WTC11 (cell line): ENCODE data around the gene LBHD2. TPM values are rescaled to one million over a fixed set of nuclear protein-coding genes. Genes with fewer than 3 reads are reported as not detected.

Source experiments
- ATAC-seq: fragments of 200-7000 bp; cut with Tn5 transposase; 2 replicates; pipeline ENCODE4 v1.10.0; 2021; ENCODE audit warnings: mild to moderate bottlenecking, moderate library complexity
- CTCF ChIA-PET: fragments of 300-600 bp; sonication (Branson Sonifier 250); formaldehyde crosslinking; loops from one replicate; lab custom pipeline; 2021; ENCODE audit warnings: antibody characterized with exemption; lab: Charles Lee
- POLR2A ChIA-PET: fragments of 350-600 bp; sonication (Branson Sonifier 250); formaldehyde crosslinking; loops from one replicate; lab custom pipeline; 2021; ENCODE audit warnings: antibody characterized with exemption; lab: Charles Lee
- DNase-seq: peaks from one replicate; pipeline ENCODE4 v3.0.0; 2021; ENCODE audit warnings: low spot score
- H3K27ac Mint-ChIP-seq: 2 replicates; pipeline ENCODE4 v1.8.0; 2021; ENCODE audit warnings: mixed read lengths
- H3K27me3 Mint-ChIP-seq: 2 replicates; pipeline ENCODE4 v1.8.0; 2021; ENCODE audit warnings: low read depth, mild to moderate bottlenecking, moderate library complexity, mixed read lengths
- H3K36me3 Mint-ChIP-seq: 2 replicates; pipeline ENCODE4 v1.8.0; 2021; ENCODE audit warnings: mixed read lengths
- H3K4me1 Mint-ChIP-seq: 2 replicates; pipeline ENCODE4 v1.8.0; 2022; ENCODE audit warnings: mixed read lengths
- H3K4me3 Mint-ChIP-seq: 2 replicates; pipeline ENCODE4 v1.8.0; 2021; ENCODE audit warnings: mild to moderate bottlenecking, moderate library complexity, mixed read lengths
- H3K9me3 Mint-ChIP-seq: 2 replicates; pipeline ENCODE4 v1.8.0; 2021; ENCODE audit warnings: mixed read lengths
- CDX4 ChIP-seq: fragments of 250-450 bp; sonication (Bioruptor Pico); IDR thresholded peaks from 2 replicates; pipeline ENCODE4 v1.9.0; 2021; ENCODE audit warnings: moderate library complexity, mild to moderate bottlenecking, inconsistent platforms, borderline replicate concordance
- CREM ChIP-seq: sonication (generic); formaldehyde crosslinking; IDR thresholded peaks from 2 replicates; pipeline ENCODE4 v1.8.1; 2022; ENCODE audit warnings: mild to moderate bottlenecking, missing genetic modification reagents, moderate library complexity
- ETV6 ChIP-seq: sonication (generic); formaldehyde crosslinking; IDR thresholded peaks from 2 replicates; pipeline ENCODE4 v1.8.1; 2022; ENCODE audit warnings: mild to moderate bottlenecking, missing genetic modification reagents
- JAZF1 ChIP-seq: fragments of 250-450 bp; sonication (Bioruptor Pico); IDR thresholded peaks from 2 replicates; pipeline ENCODE4 v1.9.0; 2021; ENCODE audit warnings: moderate library complexity, mild to moderate bottlenecking, inconsistent platforms
- KAT7 ChIP-seq: sonication (generic); formaldehyde crosslinking; IDR thresholded peaks from 2 replicates; pipeline ENCODE4 v1.8.1; 2023; ENCODE audit warnings: missing genetic modification reagents, mild to moderate bottlenecking, borderline replicate concordance
- MXD4 ChIP-seq: fragments of 250-450 bp; sonication (Bioruptor Pico); IDR thresholded peaks from 2 replicates; pipeline ENCODE4 v1.8.0; 2021; ENCODE audit warnings: mild to moderate bottlenecking, moderate library complexity, borderline replicate concordance
- NR2C2 ChIP-seq: sonication (generic); formaldehyde crosslinking; IDR thresholded peaks from 2 replicates; pipeline ENCODE4 v1.8.0; 2022; ENCODE audit warnings: mild to moderate bottlenecking, missing genetic modification reagents
- OVOL2 ChIP-seq: fragments of 250-450 bp; sonication (Bioruptor Pico); IDR thresholded peaks from 2 replicates; pipeline ENCODE4 v1.9.0; 2021; ENCODE audit warnings: mild to moderate bottlenecking, borderline replicate concordance
- SMAD4 ChIP-seq: sonication (generic); formaldehyde crosslinking; IDR thresholded peaks from 2 replicates; pipeline ENCODE4 v1.8.0; 2022; ENCODE audit warnings: mild to moderate bottlenecking, missing genetic modification reagents
- TEAD1 ChIP-seq: sonication (generic); formaldehyde crosslinking; IDR thresholded peaks from 2 replicates; pipeline ENCODE4 v1.8.0; 2022; ENCODE audit warnings: mild to moderate bottlenecking, missing genetic modification reagents
- USF1 ChIP-seq: sonication (generic); formaldehyde crosslinking; IDR thresholded peaks from 2 replicates; pipeline ENCODE4 v1.8.0; 2022; ENCODE audit warnings: mild to moderate bottlenecking, missing genetic modification reagents
- ZNF219 ChIP-seq: sonication (generic); formaldehyde crosslinking; IDR thresholded peaks from 2 replicates; pipeline ENCODE4 v1.8.0; 2023; ENCODE audit warnings: missing genetic modification reagents, mild to moderate bottlenecking, borderline replicate concordance
- ZNF423 ChIP-seq: fragments of 250-450 bp; sonication (Bioruptor Pico); IDR thresholded peaks from 2 replicates; pipeline ENCODE4 v2.1.2; 2022; ENCODE audit warnings: mild to moderate bottlenecking, moderate library complexity
- total RNA-seq: library from RNA; stranded (reverse); gene quantifications from 3 replicates; pipeline ENCODE4 v1.2.3, GENCODE V29; 2021
- TF ChIP-seq, protein P1 (sequence below): sonication (generic); formaldehyde crosslinking; IDR thresholded peaks from 2 replicates; pipeline ENCODE4 v1.8.1; 2023; ENCODE audit warnings: mild to moderate bottlenecking, missing genetic modification reagents
- TF ChIP-seq, protein P2 (sequence below): sonication (generic); formaldehyde crosslinking; IDR thresholded peaks from 2 replicates; pipeline ENCODE4 v1.8.1; 2023; ENCODE audit warnings: mild to moderate bottlenecking, missing genetic modification reagents
- TF ChIP-seq, protein P3 (sequence below): sonication (generic); formaldehyde crosslinking; IDR thresholded peaks from 2 replicates; pipeline ENCODE4 v1.8.1; 2022; ENCODE audit warnings: mild to moderate bottlenecking, missing genetic modification reagents, moderate library complexity, borderline replicate concordance
- TF ChIP-seq, protein P4 (sequence below): sonication (generic); formaldehyde crosslinking; IDR thresholded peaks from 2 replicates; pipeline ENCODE4 v1.8.1; 2023; ENCODE audit warnings: mild to moderate bottlenecking, missing genetic modification reagents, borderline replicate concordance
- TF ChIP-seq, protein P5 (sequence below): fragments of 250-450 bp; sonication (Bioruptor Pico); IDR thresholded peaks from 2 replicates; pipeline ENCODE4 v2.1.2; 2022; ENCODE audit warnings: mild to moderate bottlenecking, moderate library complexity

Gene LBHD2
- total RNA-seq, 1 experiment from 2014 or later, result not detected

DNA sequence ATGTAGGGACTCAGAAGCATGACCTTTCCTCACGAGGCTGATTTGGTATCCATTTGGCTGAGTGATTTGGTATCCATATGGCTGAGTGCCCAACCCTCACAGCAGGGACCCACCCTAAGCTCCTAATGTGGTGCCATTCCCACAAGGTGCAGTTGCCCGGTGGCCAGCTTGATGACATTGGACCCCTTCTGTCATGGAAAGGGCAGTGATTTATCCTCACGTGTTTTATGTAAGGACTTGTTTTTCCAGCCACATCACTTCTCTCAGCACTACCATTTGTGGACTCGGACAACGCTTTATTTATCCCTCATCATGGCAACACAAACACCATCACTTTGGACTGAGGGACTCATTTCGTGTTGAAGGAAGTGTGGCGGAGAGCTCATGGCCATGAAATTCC is 18.1 kb upstream of the LBHD2 start:
- Mint-ChIP-seq H3K4me1 (peaks cover 5% of the 10 kb centered on the region), H3K36me3 (no peaks in the 10 kb centered on the region), H3K9me3 (no peaks in the 10 kb centered on the region), H3K27me3 (no peaks in the 10 kb centered on the region), H3K4me3 (no peak overlapping the region), H3K27ac (no peak overlapping the region)
- DNase-seq (no peak), ATAC-seq (no peak)
- ChIA-PET POLR2A (no interaction called here), CTCF (interaction anchor here (1.1 to 2.0 kb wide), 4 partner anchors 9 to 229 kb away, joined by 3 to 7 read pairs (median 4); no protein-coding TSS in a partner anchor)
- no peak for TF ChIP-seq ZNF219 (CRISPR knock-in tag)
- TF ChIP-seq, protein P1, sequence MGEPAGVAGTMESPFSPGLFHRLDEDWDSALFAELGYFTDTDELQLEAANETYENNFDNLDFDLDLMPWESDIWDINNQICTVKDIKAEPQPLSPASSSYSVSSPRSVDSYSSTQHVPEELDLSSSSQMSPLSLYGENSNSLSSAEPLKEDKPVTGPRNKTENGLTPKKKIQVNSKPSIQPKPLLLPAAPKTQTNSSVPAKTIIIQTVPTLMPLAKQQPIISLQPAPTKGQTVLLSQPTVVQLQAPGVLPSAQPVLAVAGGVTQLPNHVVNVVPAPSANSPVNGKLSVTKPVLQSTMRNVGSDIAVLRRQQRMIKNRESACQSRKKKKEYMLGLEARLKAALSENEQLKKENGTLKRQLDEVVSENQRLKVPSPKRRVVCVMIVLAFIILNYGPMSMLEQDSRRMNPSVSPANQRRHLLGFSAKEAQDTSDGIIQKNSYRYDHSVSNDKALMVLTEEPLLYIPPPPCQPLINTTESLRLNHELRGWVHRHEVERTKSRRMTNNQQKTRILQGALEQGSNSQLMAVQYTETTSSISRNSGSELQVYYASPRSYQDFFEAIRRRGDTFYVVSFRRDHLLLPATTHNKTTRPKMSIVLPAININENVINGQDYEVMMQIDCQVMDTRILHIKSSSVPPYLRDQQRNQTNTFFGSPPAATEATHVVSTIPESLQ (CRISPR knock-in tag), result no peak
- TF ChIP-seq, protein P2, sequence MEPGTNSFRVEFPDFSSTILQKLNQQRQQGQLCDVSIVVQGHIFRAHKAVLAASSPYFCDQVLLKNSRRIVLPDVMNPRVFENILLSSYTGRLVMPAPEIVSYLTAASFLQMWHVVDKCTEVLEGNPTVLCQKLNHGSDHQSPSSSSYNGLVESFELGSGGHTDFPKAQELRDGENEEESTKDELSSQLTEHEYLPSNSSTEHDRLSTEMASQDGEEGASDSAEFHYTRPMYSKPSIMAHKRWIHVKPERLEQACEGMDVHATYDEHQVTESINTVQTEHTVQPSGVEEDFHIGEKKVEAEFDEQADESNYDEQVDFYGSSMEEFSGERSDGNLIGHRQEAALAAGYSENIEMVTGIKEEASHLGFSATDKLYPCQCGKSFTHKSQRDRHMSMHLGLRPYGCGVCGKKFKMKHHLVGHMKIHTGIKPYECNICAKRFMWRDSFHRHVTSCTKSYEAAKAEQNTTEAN (CRISPR knock-in tag), result no peak
- TF ChIP-seq KAT7, result no peak
- TF ChIP-seq, protein P3, sequence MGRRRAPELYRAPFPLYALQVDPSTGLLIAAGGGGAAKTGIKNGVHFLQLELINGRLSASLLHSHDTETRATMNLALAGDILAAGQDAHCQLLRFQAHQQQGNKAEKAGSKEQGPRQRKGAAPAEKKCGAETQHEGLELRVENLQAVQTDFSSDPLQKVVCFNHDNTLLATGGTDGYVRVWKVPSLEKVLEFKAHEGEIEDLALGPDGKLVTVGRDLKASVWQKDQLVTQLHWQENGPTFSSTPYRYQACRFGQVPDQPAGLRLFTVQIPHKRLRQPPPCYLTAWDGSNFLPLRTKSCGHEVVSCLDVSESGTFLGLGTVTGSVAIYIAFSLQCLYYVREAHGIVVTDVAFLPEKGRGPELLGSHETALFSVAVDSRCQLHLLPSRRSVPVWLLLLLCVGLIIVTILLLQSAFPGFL (CRISPR knock-in tag), result no peak
- TF ChIP-seq JAZF1, result no peak
- TF ChIP-seq NR2C2 (CRISPR knock-in tag), result no peak
- no peak for TF ChIP-seq MXD4
- no peak for TF ChIP-seq USF1 (CRISPR knock-in tag)
- TF ChIP-seq, protein P4, sequence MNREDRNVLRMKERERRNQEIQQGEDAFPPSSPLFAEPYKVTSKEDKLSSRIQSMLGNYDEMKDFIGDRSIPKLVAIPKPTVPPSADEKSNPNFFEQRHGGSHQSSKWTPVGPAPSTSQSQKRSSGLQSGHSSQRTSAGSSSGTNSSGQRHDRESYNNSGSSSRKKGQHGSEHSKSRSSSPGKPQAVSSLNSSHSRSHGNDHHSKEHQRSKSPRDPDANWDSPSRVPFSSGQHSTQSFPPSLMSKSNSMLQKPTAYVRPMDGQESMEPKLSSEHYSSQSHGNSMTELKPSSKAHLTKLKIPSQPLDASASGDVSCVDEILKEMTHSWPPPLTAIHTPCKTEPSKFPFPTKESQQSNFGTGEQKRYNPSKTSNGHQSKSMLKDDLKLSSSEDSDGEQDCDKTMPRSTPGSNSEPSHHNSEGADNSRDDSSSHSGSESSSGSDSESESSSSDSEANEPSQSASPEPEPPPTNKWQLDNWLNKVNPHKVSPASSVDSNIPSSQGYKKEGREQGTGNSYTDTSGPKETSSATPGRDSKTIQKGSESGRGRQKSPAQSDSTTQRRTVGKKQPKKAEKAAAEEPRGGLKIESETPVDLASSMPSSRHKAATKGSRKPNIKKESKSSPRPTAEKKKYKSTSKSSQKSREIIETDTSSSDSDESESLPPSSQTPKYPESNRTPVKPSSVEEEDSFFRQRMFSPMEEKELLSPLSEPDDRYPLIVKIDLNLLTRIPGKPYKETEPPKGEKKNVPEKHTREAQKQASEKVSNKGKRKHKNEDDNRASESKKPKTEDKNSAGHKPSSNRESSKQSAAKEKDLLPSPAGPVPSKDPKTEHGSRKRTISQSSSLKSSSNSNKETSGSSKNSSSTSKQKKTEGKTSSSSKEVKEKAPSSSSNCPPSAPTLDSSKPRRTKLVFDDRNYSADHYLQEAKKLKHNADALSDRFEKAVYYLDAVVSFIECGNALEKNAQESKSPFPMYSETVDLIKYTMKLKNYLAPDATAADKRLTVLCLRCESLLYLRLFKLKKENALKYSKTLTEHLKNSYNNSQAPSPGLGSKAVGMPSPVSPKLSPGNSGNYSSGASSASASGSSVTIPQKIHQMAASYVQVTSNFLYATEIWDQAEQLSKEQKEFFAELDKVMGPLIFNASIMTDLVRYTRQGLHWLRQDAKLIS (CRISPR knock-in tag), result no peak
- TF ChIP-seq TEAD1 (CRISPR knock-in tag), result no peak
- TF ChIP-seq, protein P5, sequence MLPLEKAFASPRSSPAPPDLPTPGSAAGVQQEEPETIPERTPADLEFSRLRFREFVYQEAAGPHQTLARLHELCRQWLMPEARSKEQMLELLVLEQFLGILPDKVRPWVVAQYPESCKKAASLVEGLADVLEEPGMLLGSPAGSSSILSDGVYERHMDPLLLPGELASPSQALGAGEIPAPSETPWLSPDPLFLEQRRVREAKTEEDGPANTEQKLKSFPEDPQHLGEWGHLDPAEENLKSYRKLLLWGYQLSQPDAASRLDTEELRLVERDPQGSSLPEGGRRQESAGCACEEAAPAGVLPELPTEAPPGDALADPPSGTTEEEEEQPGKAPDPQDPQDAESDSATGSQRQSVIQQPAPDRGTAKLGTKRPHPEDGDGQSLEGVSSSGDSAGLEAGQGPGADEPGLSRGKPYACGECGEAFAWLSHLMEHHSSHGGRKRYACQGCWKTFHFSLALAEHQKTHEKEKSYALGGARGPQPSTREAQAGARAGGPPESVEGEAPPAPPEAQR (CRISPR knock-in tag), result no peak
- TF ChIP-seq CDX4 (CRISPR knock-in tag), result no peak
- no peak for TF ChIP-seq SMAD4 (CRISPR knock-in tag)
- no peak for TF ChIP-seq ETV6
- TF ChIP-seq ZNF423 (CRISPR knock-in tag), result no peak
- no peak for TF ChIP-seq CREM
- no peak for TF ChIP-seq OVOL2
